HEK293T (cell line): ENCODE data around the gene ALKBH4.

Experiments
- CTCF ChIA-PET: fragments of 350-600 bp; formaldehyde crosslinking; extraction: SDS; loops from one replicate; lab custom pipeline; 2021; ENCODE audit warnings: antibody characterized with exemption, inconsistent platforms; lab: Yijun Ruan, JAX
- POLR2A ChIA-PET: fragments of 350-600 bp; formaldehyde crosslinking; extraction: SDS; loops from one replicate; lab custom pipeline; 2020; ENCODE audit warnings: antibody characterized with exemption, inconsistent platforms; lab: Yijun Ruan, JAX
- DNase-seq: peaks from one replicate; pipeline ENCODE4 v3.0.0; 2012; ENCODE audit warnings: mixed read lengths; ENCODE audit errors: extremely low spot score
- ARNT ChIP-seq: fragments of 450-650 bp; IDR thresholded peaks from 2 replicates; pipeline ENCODE4 v1.6.1; 2017; ENCODE audit warnings: mild to moderate bottlenecking
- BHLHE40 ChIP-seq: fragments of 450-650 bp; IDR thresholded peaks from 2 replicates; pipeline ENCODE4 v1.6.1; 2016; ENCODE audit warnings: mild to moderate bottlenecking, moderate library complexity, borderline replicate concordance
- CTBP1 ChIP-seq: fragments of 450-650 bp; IDR thresholded peaks from 2 replicates; pipeline ENCODE4 v1.6.1; 2016; ENCODE audit warnings: borderline replicate concordance
- ELF4 ChIP-seq: fragments of 450-650 bp; IDR thresholded peaks from 2 replicates; pipeline ENCODE4 v1.6.1; 2017; ENCODE audit warnings: antibody characterized with exemption
- FOXA1 ChIP-seq: fragments of 450-650 bp; IDR thresholded peaks from 2 replicates; pipeline ENCODE4 v1.6.1; 2016; ENCODE audit warnings: mild to moderate bottlenecking
- FOXK2 ChIP-seq: fragments of 450-650 bp; IDR thresholded peaks from 2 replicates; pipeline ENCODE4 v1.6.1; 2016; ENCODE audit warnings: mild to moderate bottlenecking
- FOXM1 ChIP-seq: fragments of 450-650 bp; IDR thresholded peaks from 2 replicates; pipeline ENCODE4 v1.6.1; 2017; ENCODE audit warnings: mild to moderate bottlenecking, borderline replicate concordance
- HDGF ChIP-seq: fragments of 450-650 bp; IDR thresholded peaks from 2 replicates; pipeline ENCODE4 v1.6.1; 2017; ENCODE audit warnings: antibody characterized with exemption, borderline replicate concordance
- L3MBTL2 ChIP-seq: fragments of 450-650 bp; conservative IDR thresholded peaks from 2 replicates; pipeline ENCODE4 v1.6.1; 2016; ENCODE audit warnings: mild to moderate bottlenecking
- LEF1 ChIP-seq: fragments of 450-650 bp; IDR thresholded peaks from 2 replicates; pipeline ENCODE4 v1.6.1; 2017; ENCODE audit warnings: mild to moderate bottlenecking, borderline replicate concordance
- NFRKB ChIP-seq: fragments of 450-650 bp; IDR thresholded peaks from 2 replicates; pipeline ENCODE4 v1.6.1; 2016; ENCODE audit warnings: mild to moderate bottlenecking, moderate library complexity
- SP1 ChIP-seq: fragments of 450-650 bp; IDR thresholded peaks from 2 replicates; pipeline ENCODE4 v1.6.1; 2017
- SUZ12 ChIP-seq: fragments of 450-650 bp; IDR thresholded peaks from 2 replicates; pipeline ENCODE4 v1.6.1; 2016; ENCODE audit warnings: mild to moderate bottlenecking
- TARDBP ChIP-seq: fragments of 450-650 bp; IDR thresholded peaks from 2 replicates; pipeline ENCODE4 v1.6.1; 2016
- ZNF384 ChIP-seq: fragments of 450-650 bp; IDR thresholded peaks from 2 replicates; pipeline ENCODE4 v1.6.1; 2016
- TF ChIP-seq, protein P1 (sequence below): fragments of 450-650 bp; IDR thresholded peaks from 2 replicates; pipeline ENCODE4 v1.6.1; 2016

The ALKBH4 gene

DNA sequence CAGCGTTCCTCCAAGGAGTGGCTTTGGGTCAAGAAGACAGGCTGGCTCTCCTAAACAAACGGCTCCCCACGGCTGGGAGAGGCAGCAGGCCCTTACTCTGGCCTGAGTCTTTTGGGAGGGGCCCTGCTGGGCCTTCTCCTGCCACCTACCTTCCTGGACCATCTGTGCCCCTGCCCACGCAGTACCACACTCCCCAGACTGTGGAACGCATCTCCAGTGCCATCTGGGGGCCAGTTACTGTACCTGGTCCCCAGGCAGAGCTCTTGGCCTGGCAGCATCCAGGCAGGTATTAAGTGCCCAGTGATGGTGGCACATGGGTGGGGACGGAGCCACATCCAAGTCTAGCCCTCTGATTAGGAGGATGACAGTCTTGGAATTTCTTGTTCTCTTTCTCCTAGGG is 14.4 kb downstream of the ALKBH4 start:
- ChIA-PET CTCF (no interaction called here), POLR2A (no interaction called here)
- no peak for DNase-seq
- no peak for TF ChIP-seq FOXM1
- TF ChIP-seq SP1: no peak
- TF ChIP-seq NFRKB: no peak
- TF ChIP-seq, protein P1, sequence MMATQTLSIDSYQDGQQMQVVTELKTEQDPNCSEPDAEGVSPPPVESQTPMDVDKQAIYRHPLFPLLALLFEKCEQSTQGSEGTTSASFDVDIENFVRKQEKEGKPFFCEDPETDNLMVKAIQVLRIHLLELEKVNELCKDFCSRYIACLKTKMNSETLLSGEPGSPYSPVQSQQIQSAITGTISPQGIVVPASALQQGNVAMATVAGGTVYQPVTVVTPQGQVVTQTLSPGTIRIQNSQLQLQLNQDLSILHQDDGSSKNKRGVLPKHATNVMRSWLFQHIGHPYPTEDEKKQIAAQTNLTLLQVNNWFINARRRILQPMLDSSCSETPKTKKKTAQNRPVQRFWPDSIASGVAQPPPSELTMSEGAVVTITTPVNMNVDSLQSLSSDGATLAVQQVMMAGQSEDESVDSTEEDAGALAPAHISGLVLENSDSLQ: no peak
- TF ChIP-seq FOXK2: no peak
- TF ChIP-seq SUZ12: no peak
- no peak for TF ChIP-seq CTBP1
- no peak for TF ChIP-seq LEF1

DNA sequence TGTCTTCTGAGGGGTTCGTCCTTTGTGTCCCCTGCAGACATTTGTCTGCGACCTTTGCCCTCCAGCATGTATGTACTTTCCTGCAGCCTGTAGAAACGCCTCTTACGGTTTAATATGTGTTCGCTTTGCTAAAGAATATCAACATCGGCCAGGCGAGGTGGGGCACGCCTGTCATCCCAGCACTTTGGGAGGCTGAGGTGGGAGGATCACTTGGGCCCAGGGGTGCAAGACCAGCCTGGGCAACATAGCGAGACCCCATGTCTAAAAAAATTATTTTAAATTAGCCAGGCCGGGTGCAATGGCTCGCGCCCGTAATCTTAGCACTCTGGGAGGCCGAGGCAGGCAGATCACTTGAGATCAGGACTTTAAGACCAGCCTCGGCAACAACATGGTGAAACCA is 15.5 kb downstream of the ALKBH4 start:
- CTCF ChIA-PET: no interaction called here
- POLR2A ChIA-PET: no interaction called here
- no peak for TF ChIP-seq BHLHE40
- no peak for TF ChIP-seq LEF1
- TF ChIP-seq TARDBP: no peak
- TF ChIP-seq CTBP1: no peak
- TF ChIP-seq SUZ12: no peak
- DNase-seq: no peak

DNA sequence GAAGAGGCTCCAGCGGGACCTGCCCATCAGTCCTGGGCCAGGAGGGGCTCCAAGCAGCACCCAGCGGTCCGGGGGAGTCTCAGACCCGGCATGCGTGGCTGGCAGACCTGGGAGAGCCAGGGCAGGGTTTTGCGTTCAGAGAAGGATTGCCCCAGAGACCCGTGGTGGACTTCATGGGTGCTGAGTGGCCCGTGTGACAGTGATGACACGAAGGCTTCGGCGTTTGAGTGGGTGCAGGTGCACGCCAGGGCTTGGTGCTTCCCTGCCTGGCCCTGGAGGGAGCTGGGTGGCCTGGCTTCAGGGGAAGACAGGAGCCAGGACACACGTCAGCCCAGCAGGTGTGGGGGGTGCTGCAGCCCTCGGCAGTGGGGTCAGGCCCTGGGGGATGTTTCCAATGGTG is 17.4 kb downstream of the ALKBH4 start:
- CTCF ChIA-PET: no interaction called here
- POLR2A ChIA-PET: no interaction called here
- TF ChIP-seq, protein P1: no peak
- no peak for TF ChIP-seq FOXM1
- TF ChIP-seq CTBP1: no peak
- no peak for TF ChIP-seq TARDBP

DNA sequence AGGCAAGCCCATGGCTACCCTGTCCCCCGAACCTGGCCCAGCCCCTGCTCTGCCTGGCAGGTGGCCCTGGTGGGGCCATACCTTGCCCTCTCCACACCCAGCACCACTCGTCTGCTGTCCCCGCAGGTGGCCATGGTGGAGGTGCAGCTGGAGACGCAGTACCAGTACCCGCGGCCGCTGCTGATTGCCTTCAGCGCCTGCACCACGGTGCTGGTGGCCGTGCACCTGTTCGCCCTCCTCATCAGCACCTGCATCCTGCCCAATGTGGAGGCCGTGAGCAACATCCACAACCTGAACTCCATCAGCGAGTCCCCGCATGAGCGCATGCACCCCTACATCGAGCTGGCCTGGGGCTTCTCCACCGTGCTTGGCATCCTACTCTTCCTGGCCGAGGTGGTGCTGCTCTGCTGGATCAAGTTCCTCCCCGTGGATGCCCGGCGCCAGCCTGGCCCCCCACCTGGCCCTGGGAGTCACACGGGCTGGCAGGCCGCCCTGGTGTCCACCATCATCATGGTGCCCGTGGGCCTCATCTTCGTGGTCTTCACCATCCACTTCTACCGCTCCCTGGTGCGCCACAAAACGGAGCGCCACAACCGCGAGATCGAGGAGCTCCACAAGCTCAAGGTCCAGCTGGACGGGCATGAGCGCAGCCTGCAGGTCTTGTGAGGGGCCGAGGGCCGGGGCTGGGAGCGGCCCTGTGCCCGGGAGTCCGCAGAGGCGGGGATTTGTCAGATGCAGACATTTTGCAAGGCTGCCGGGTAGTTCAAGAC is 18.1 kb downstream of the ALKBH4 start:
- no peak for DNase-seq
- ChIA-PET POLR2A (no interaction called here), CTCF (no interaction called here)
- no peak for TF ChIP-seq SUZ12

More for the DNA sequence above, 17.4 kb downstream of the ALKBH4 start:
- DNase-seq: no peak

DNA sequence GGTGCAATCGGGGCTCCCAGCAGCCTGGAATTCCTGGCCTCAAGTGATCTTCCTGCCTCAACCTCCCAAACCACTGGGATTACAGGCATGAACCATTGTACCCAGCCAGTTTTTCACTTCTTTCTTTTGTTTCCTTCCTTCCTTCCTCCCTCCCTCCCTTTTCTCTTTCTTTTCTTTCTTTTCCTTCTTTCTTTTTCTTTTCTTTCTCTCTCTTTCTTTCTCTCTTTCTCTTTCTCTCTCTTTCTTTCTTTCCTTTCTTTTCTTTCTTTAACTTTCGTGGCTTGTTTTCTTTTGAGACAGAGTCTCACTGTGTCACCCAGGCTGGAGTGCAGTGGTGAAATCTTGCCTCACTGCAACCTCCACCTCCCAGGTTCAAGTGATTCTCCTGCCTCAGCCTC is 19.0 kb downstream of the ALKBH4 start:
- DNase-seq: no peak
- CTCF ChIA-PET: no interaction called here
- TF ChIP-seq HDGF (no peak), SP1 (no peak), BHLHE40 (no peak), FOXK2 (no peak), LEF1 (no peak), SUZ12 (no peak), ELF4 (no peak)
- TF ChIP-seq, protein P1: no peak
- POLR2A ChIA-PET: no interaction called here

DNA sequence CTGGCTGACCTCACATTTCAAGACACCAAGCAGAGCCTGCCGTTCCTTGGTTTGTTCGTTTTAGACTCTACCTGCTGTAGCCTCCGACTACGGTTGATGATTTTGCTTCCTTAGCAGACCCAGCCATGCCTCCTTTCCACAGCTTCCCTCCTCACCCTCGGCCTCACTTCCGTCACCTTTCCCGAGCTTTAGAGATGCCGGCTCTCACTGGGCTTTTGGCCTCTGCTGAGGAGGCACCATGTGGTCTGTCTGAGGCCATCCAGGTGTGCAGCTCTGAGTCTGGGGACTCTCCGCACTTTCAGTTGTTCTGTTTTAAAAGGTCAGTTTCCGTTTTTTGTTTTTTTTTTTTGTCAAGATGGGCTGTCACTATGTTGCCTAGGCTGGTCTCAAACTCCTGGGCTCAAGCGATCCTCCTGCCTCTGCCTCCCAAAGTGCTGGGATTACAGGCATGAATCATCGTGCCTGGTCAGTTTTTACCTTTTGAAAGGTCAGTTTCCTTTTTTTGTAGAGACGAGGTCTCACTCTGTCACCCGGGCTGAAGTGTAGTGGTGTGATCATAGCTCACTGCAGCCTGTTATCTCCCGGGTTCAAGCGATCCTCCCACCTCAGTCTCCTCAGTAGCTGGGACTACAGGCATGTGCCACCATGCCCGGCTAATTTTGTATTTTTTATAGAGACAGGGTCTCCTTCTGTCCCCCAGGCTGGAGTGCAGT is 19.5 kb downstream of the ALKBH4 start:
- CTCF ChIA-PET: interaction anchor here (0.6 kb wide), 1 partner anchor 186 kb away, joined by 3 read pairs; no protein-coding TSS in a partner anchor
- POLR2A ChIA-PET: no interaction called here

More for the DNA sequence above, 19.5 kb downstream of the ALKBH4 start:
- DNase-seq: no peak
- TF ChIP-seq SUZ12 (no peak), ELF4 (no peak), FOXK2 (no peak), ZNF384 (no peak), ARNT (no peak), SP1 (no peak), NFRKB (no peak), CTBP1 (no peak), HDGF (no peak), BHLHE40 (no peak), FOXM1 (no peak), FOXA1 (no peak), TARDBP (no peak), LEF1 (no peak), L3MBTL2 (no peak)
- TF ChIP-seq, protein P1: no peak
